ENCODE data around the gene ADCY3. TPM values are rescaled to one million over a fixed set of nuclear protein-coding genes. Genes with fewer than 3 reads are reported as not detected.

ADCY3 gene
- total and polyA plus RNA-seq, 3 experiments from 2014 or later, result 8.8 to 95.4 (median 90.9) TPM

DNA sequence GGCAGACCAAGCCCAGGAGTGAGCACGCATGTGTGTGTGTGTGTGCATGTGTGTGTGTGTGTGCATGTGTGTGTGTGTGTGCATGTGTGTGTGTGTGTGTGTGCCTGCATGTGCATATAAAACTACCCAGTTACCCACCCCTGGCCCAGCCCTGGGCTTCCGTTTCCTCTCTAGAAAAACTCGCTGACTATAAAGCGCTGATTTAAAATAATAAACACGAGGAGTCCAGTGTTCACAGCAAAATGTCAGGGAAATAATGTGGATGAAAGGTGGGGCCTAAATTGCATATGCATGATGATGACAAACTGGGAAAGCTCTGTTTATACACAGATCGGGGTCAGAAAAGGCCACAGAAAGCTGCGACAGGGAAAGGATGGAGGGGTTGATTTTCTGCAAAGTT, 7.5 kb downstream of the ADCY3 start:
- Mint-ChIP-seq H3K4me1 (peaks cover 10 to 23% (median 22%) of the 10 kb centered on the region in 3 donors), H3K27ac (no peak overlapping the region), H3K27me3 (no peaks in the 10 kb centered on the region), H3K36me3 (peaks cover 5 to 8% (median 6%) of the 10 kb centered on the region in 3 donors), H3K9me3 (no peaks in the 10 kb centered on the region), H3K4me3 (no peak overlapping the region)
- ChIA-PET CTCF (no interaction called here), POLR2A (no interaction called here)
- no peaks in the 10 kb centered on the region for H3K36me3 ChIP-seq (ENCODE audit: insufficient read depth, low read length)
- H3K4me1 ChIP-seq (ENCODE audit: insufficient read depth, low read length), result peaks cover 8% of the 10 kb centered on the region
- H3K27me3 ChIP-seq (ENCODE audit: insufficient read depth, low read length, poor library complexity, severe bottlenecking), result no peaks in the 10 kb centered on the region
- no peaks in the 10 kb centered on the region for H3K9me3 ChIP-seq (ENCODE audit: low read length)
- DNase-seq, result no peak
- H3K27ac ChIP-seq (ENCODE audit: low read depth, low read length), result no peak overlapping the region
- no peak overlapping the region for H3K4me3 ChIP-seq (ENCODE audit: low read length)

DNA sequence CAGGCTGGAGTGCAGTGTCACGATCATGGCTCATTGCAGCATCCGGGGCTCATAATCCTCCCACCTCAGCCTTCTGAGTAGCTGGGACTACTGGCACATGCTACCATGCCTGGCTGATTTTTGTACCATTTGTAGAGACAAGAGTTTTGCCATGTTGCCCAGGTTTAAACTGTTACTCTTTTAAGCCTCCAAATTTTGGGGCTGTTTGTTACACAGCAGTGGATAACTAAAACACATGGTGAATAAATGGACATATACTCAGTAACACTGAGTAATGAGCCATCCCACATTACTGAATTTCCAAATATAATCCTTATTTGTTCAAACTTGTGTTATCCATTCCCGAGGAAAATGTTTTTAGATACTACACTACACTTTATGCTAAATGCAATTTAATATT, 9.8 kb downstream of the ADCY3 start:
- H3K36me3 ChIP-seq (ENCODE audit: insufficient read depth, low read length), result no peaks in the 10 kb centered on the region
- H3K4me1 ChIP-seq (ENCODE audit: insufficient read depth, low read length), result no peaks in the 10 kb centered on the region
- H3K4me3 ChIP-seq (ENCODE audit: low read length), result no peak overlapping the region
- DNase-seq, result no peak
- H3K4me1 Mint-ChIP-seq, result peaks cover 3 to 20% (median 13%) of the 10 kb centered on the region in 3 donors
- no peak overlapping the region for H3K27ac Mint-ChIP-seq
- H3K27me3 Mint-ChIP-seq, result no peaks in the 10 kb centered on the region
- CTCF ChIA-PET, result interaction anchor here (1.4 kb wide), 1 partner anchor 10 kb away, joined by 4 read pairs; the partner anchor contains the start of gene ADCY3
- peaks cover 5 to 8% (median 6%) of the 10 kb centered on the region in 3 donors for H3K36me3 Mint-ChIP-seq
- POLR2A ChIA-PET, result no interaction called here
- no peak overlapping the region for H3K27ac ChIP-seq (ENCODE audit: low read depth, low read length)
- no peaks in the 10 kb centered on the region for H3K27me3 ChIP-seq (ENCODE audit: insufficient read depth, low read length, poor library complexity, severe bottlenecking)
- H3K9me3 ChIP-seq (ENCODE audit: low read length), result no peaks in the 10 kb centered on the region
- no peaks in the 10 kb centered on the region for H3K9me3 Mint-ChIP-seq
- H3K4me3 Mint-ChIP-seq, result no peak overlapping the region

DNA sequence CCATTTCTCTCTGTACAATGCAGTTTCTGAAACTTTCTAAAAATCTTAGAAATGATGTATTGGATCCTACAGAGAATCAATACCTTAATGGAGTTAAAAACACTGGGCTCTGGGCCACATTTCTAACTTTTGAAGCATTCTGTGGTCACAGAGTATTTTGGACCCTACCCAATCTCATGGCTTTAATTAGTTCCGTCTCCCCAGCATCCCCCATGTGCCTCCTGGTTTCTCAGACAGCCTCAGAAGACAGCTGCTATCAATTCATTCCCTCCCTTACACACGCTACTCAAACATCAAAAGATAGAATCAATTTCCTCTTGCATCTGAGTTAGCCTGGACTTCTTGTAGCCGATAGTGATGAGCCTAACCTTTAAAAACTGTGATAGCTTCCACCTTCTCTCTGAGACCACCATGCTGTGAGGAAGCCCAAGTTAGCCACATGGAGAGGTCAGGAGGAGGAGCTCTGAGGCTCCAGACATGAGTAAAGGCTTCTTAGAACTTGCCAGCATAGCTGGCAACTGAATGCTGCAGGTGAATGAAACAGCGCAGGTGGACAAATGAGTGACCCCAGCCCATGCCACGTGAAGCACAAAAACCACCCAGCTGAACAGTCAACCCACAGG, 10.4 kb downstream of the ADCY3 start:
- Mint-ChIP-seq H3K27ac (peak overlapping the region in 1 of 8 donors; percentile 41), H3K27me3 (no peaks in the 10 kb centered on the region), H3K36me3 (peaks cover 6 to 10% (median 7%) of the 10 kb centered on the region in 3 donors), H3K4me3 (no peak overlapping the region), H3K4me1 (peaks cover 0 to 16% (median 8%) of the 10 kb centered on the region in 3 donors), H3K9me3 (no peaks in the 10 kb centered on the region)
- POLR2A ChIA-PET, result no interaction called here
- H3K27ac ChIP-seq (ENCODE audit: low read depth, low read length), result no peak overlapping the region
- no peak for DNase-seq
- no peaks in the 10 kb centered on the region for H3K36me3 ChIP-seq (ENCODE audit: insufficient read depth, low read length)
- no peak overlapping the region for H3K4me3 ChIP-seq (ENCODE audit: low read length)
- no peaks in the 10 kb centered on the region for H3K9me3 ChIP-seq (ENCODE audit: low read length)
- no peaks in the 10 kb centered on the region for H3K4me1 ChIP-seq (ENCODE audit: insufficient read depth, low read length)
- H3K27me3 ChIP-seq (ENCODE audit: insufficient read depth, low read length, poor library complexity, severe bottlenecking), result no peaks in the 10 kb centered on the region
- CTCF ChIA-PET, result interaction anchor here (1.4 kb wide), 1 partner anchor 11 kb away, joined by 4 read pairs; the partner anchor contains the start of gene ADCY3

DNA sequence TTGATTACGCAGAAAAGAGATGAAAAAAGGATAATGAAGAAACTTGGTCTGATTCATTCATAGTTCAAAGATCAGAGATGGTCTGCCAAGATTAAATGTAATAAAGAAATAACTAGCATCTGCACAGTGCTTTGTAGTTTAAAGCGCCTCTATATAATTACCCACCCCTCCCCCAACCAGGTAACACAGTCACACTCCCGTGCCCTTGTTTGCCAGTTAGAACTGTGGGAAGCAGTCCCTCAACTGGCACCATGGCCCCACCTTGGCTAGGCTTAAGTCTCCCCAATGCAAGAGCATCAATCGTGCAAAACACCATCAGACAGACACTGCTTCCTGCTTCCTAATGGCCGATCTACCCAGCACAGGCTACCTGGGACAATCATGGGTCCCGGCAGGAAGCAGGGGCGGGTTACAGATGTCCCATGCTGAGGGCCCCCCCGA, 11.6 kb downstream of the ADCY3 start:
- H3K4me3 ChIP-seq (ENCODE audit: low read length), result no peak overlapping the region
- no peaks in the 10 kb centered on the region for H3K9me3 ChIP-seq (ENCODE audit: low read length)
- no peak overlapping the region for H3K27ac ChIP-seq (ENCODE audit: low read depth, low read length)
- Mint-ChIP-seq H3K27ac (peak overlapping the region in 2 of 8 donors; percentile 15 to 67), H3K9me3 (no peaks in the 10 kb centered on the region), H3K27me3 (no peaks in the 10 kb centered on the region), H3K4me3 (no peak overlapping the region), H3K4me1 (peaks cover 0 to 15% (median 8%) of the 10 kb centered on the region in 3 donors), H3K36me3 (peaks cover 9 to 13% (median 10%) of the 10 kb centered on the region in 3 donors)
- POLR2A ChIA-PET, result no interaction called here
- DNase-seq, result no peak
- H3K4me1 ChIP-seq (ENCODE audit: insufficient read depth, low read length), result no peaks in the 10 kb centered on the region
- no peaks in the 10 kb centered on the region for H3K36me3 ChIP-seq (ENCODE audit: insufficient read depth, low read length)
- no peaks in the 10 kb centered on the region for H3K27me3 ChIP-seq (ENCODE audit: insufficient read depth, low read length, poor library complexity, severe bottlenecking)
- CTCF ChIA-PET, result no interaction called here

DNA sequence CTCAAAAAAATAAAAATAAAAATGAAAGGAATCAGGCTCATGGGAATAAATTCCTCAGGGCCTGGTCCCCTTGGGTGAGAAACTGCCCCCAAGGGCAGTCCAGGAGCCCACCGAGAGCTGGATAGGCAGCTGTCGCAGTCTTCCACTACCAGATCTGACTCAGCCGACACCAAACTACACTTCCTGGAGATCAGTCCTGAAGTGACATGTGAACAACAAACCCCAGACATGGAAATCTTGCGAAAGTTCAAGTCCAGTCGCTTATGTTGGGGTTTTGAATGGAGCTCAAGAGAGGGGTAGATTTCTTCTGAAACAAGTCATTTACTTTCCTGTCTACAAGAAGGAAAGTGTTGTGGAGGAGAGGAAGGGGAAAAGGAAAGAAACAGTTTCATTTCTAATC, 12.9 kb downstream of the ADCY3 start:
- Histone ChIP-seq H3K27me3 (ENCODE audit: insufficient read depth, low read length, poor library complexity, severe bottlenecking) (no peaks in the 10 kb centered on the region), H3K4me1 (ENCODE audit: insufficient read depth, low read length) (no peaks in the 10 kb centered on the region), H3K9me3 (ENCODE audit: low read length) (no peaks in the 10 kb centered on the region), H3K36me3 (ENCODE audit: insufficient read depth, low read length) (no peaks in the 10 kb centered on the region), H3K27ac (ENCODE audit: low read depth, low read length) (no peak overlapping the region), H3K4me3 (ENCODE audit: low read length) (no peak overlapping the region)
- ChIA-PET CTCF (no interaction called here), POLR2A (no interaction called here)
- Mint-ChIP-seq H3K36me3 (peaks cover 16 to 21% (median 18%) of the 10 kb centered on the region in 3 donors), H3K4me1 (peaks cover 2 to 15% (median 8%) of the 10 kb centered on the region in 3 donors), H3K27me3 (no peaks in the 10 kb centered on the region), H3K27ac (peak overlapping the region in 1 of 8 donors; percentile 17), H3K9me3 (no peaks in the 10 kb centered on the region), H3K4me3 (no peak overlapping the region)
- DNase-seq, result no peak

DNA sequence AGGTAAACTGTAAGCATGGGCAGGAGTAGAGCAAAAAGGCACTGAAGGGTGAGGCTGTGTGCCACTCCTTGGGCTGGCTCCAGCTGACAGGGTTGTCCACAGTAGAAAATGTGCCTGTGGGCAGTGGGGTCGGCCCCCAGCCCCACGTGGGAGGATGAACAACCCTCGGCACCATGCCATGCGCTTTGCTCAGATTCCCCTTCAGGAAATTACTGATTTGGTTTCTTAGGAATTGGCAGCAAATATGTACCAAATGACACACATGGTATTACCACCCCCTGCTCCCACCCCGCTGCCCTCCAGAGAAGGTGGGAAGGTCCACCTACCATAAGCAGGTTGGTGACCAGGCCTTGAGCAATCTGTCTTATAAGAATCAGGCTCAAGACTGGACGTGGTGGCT, 13.6 kb downstream of the ADCY3 start:
- no peak for DNase-seq
- H3K36me3 ChIP-seq (ENCODE audit: insufficient read depth, low read length), result no peaks in the 10 kb centered on the region
- H3K27ac ChIP-seq (ENCODE audit: low read depth, low read length), result no peak overlapping the region
- CTCF ChIA-PET, result no interaction called here
- no peaks in the 10 kb centered on the region for H3K9me3 ChIP-seq (ENCODE audit: low read length)
- Mint-ChIP-seq H3K27me3 (no peaks in the 10 kb centered on the region), H3K36me3 (peaks cover 16 to 21% (median 18%) of the 10 kb centered on the region in 3 donors), H3K9me3 (no peaks in the 10 kb centered on the region), H3K27ac (no peak overlapping the region), H3K4me1 (peaks cover 2 to 15% (median 8%) of the 10 kb centered on the region in 3 donors), H3K4me3 (no peak overlapping the region)
- no peaks in the 10 kb centered on the region for H3K4me1 ChIP-seq (ENCODE audit: insufficient read depth, low read length)
- no peaks in the 10 kb centered on the region for H3K27me3 ChIP-seq (ENCODE audit: insufficient read depth, low read length, poor library complexity, severe bottlenecking)
- H3K4me3 ChIP-seq (ENCODE audit: low read length), result no peak overlapping the region
- POLR2A ChIA-PET, result no interaction called here

DNA sequence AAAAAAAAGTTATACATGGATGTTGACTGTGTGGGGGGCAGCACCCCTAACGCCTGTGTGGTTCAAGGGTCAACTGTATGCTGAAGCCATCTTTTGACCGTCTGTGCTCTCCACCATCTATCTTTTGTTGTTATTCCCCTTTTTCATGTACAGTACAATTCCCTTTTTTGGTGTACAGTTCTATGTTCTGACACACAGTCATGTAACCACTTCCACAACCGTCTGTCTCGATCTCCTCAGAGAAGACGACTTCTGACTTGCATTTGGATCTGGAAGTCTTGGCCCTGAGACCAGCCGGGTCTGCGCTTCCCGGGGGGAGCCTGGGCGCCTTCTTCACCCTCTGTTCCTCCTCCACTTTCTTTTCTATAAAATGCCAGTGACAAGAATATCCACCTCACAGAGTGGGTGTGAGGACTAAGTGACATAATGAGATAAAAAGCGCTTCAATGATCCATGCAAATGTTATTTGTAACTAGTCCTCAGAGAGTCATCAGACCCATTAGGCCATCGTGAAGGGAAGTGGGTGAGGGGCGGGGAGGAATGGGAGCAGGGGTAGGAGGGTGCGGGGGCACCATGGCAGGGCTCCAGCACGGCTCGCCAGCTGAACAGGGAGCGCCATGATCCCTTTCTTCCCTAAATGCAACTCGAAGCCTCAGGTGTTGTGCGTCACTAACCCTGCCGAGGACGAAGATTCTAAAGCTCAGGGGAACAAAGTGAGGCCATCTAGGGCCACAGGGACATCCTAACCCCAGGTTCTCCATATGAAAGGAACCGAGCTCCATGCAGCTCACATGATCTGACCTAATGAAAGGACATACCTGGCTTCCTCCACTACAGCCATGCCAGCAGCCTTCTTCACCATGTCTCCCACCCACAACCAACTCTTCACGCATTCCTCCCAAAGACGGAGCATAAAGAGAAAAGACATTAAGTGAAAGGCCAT, 16.6 kb downstream of the ADCY3 start:
- Mint-ChIP-seq H3K27ac (peak overlapping the region in 2 of 8 donors; percentile 20 to 66), H3K36me3 (peaks cover 15 to 20% (median 15%) of the 10 kb centered on the region in 3 donors), H3K9me3 (no peaks in the 10 kb centered on the region), H3K27me3 (no peaks in the 10 kb centered on the region), H3K4me1 (peaks cover under 1 to 5% (median 2%) of the 10 kb centered on the region in 3 donors), H3K4me3 (peak overlapping the region in 1 of 7 donors; percentile 45)
- ChIA-PET POLR2A (no interaction called here), CTCF (no interaction called here)
- Histone ChIP-seq H3K9me3 (ENCODE audit: low read length) (no peaks in the 10 kb centered on the region), H3K27me3 (ENCODE audit: insufficient read depth, low read length, poor library complexity, severe bottlenecking) (no peaks in the 10 kb centered on the region), H3K4me3 (ENCODE audit: low read length) (no peak overlapping the region), H3K4me1 (ENCODE audit: insufficient read depth, low read length) (no peaks in the 10 kb centered on the region), H3K27ac (ENCODE audit: low read depth, low read length) (no peak overlapping the region), H3K36me3 (ENCODE audit: insufficient read depth, low read length) (no peaks in the 10 kb centered on the region)
- no peak for DNase-seq

DNA sequence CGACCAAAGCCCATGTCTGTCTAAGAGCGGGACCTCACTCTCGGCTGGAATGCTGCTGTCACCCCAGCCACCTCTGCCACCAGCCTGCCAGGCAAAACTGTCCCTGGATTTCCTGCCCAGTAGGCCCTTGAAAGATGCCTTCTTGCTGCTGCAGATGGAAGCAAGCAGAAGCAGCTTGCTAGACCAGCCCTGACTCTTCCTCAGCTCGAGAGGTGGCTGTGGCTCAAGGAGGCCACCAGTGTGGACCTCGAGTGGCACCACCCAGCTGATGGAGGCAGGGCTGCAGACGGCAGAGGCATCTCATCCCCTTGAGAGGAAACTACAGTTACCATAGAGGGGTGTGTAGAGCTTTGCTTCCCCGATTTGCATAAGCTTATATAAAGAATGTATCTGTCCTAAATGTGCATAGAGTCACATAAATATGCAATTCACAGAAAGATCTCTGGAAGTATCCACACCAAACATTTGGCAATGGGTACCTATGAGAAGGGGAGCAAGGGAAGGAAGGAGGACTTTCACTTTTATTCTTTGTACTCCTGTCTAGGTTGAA, 20.6 kb downstream of the ADCY3 start:
- Mint-ChIP-seq H3K4me3 (no peak overlapping the region), H3K9me3 (peaks cover 18 to 30% (median 22%) of the 10 kb centered on the region in 5 donors), H3K27me3 (no peaks in the 10 kb centered on the region), H3K36me3 (peaks cover 22 to 48% (median 34%) of the 10 kb centered on the region in 3 donors), H3K4me1 (peaks cover 0 to 2% (median 0%) of the 10 kb centered on the region in 3 donors), H3K27ac (peak overlapping the region in 1 of 8 donors; percentile 55)
- DNase-seq, result no peak
- peaks cover 8% of the 10 kb centered on the region for H3K9me3 ChIP-seq (ENCODE audit: low read length)
- no peaks in the 10 kb centered on the region for H3K27me3 ChIP-seq (ENCODE audit: insufficient read depth, low read length, poor library complexity, severe bottlenecking)
- H3K4me3 ChIP-seq (ENCODE audit: low read length), result no peak overlapping the region
- H3K4me1 ChIP-seq (ENCODE audit: insufficient read depth, low read length), result no peaks in the 10 kb centered on the region
- H3K27ac ChIP-seq (ENCODE audit: low read depth, low read length), result no peak overlapping the region
- ChIA-PET POLR2A (no interaction called here), CTCF (no interaction called here)
- H3K36me3 ChIP-seq (ENCODE audit: insufficient read depth, low read length), result no peaks in the 10 kb centered on the region

Data from CD8-positive, alpha-beta memory T cell (primary cell).